A549 (cell line): ENCODE data around the gene TMEM174. TPM values are rescaled to one million over a fixed set of nuclear protein-coding genes. Genes with fewer than 3 reads are reported as not detected.

ENCODE experiments used
- ATAC-seq, 2 experiments: fragments of 200-7000 bp in 1 of 2; fragments of >200 bp in 1 of 2; cut with Nextera tagmentation in 1 of 2; cut with Tn5 transposase in 1 of 2; 3 replicates each; pipeline versions ENCODE4 v1.8.0 to v1.9.1; 2018 to 2020; ENCODE audit warnings: mild to moderate bottlenecking in 1 of 2, moderate library complexity in 1 of 2
- CTCF ChIA-PET: fragments of 300-600 bp; sonication (Branson Sonifier 250); formaldehyde crosslinking; extraction: SDS; loops from one replicate; lab custom pipeline; 2021; ENCODE audit warnings: antibody characterized with exemption, inconsistent platforms; lab: Yijun Ruan, JAX
- POLR2A ChIA-PET: fragments of 350-600 bp; formaldehyde crosslinking; extraction: SDS; loops from one replicate; lab custom pipeline; 2021; ENCODE audit warnings: antibody characterized with exemption, inconsistent platforms; lab: Yijun Ruan, JAX
- DNase-seq, 2 experiments: peaks; one replicate each; pipeline versions ENCODE4 v3.0.0 to v3.0.0-alpha.2; 2011 to 2016; ENCODE audit warnings: low read depth in 1 of 2, low spot score in 1 of 2
- FAIRE-seq: peaks from 2 replicates; lab custom pipeline; 2011; peaks lifted over from hg19 to GRCh38; lab: Jason Lieb, UNC
- H3K27ac ChIP-seq, 2 experiments: fragments of >200 bp; sonication (Bioruptor Twin); formaldehyde crosslinking; 3 replicates each; pipeline ENCODE4 v1.5.1; 2016 to 2017
- H3K4me1 ChIP-seq: fragments of >200 bp; sonication (Bioruptor Twin); formaldehyde crosslinking; 3 replicates; pipeline ENCODE4 v1.6.1; 2016
- H3K4me2 ChIP-seq: fragments of >200 bp; sonication (Bioruptor Twin); formaldehyde crosslinking; 3 replicates; pipeline ENCODE4 v1.6.1; 2016
- H3K4me3 ChIP-seq: fragments of >200 bp; sonication (Bioruptor Twin); formaldehyde crosslinking; 3 replicates; pipeline ENCODE4 v1.5.1; 2016
- H3K9me3 ChIP-seq: fragments of >200 bp; sonication (Bioruptor Twin); formaldehyde crosslinking; 3 replicates; pipeline ENCODE4 v1.6.1; 2016
- CEBPB ChIP-seq, 2 experiments: fragments of >200 bp in 1 of 2; sonication (Bioruptor Twin) in 1 of 2; formaldehyde crosslinking in 1 of 2; IDR thresholded peaks; 2 replicates each; pipeline ENCODE4 v1.6.1; 2012 to 2016
- CHD2 ChIP-seq: fragments of 150-350 bp; IDR thresholded peaks from 2 replicates; pipeline ENCODE4 v1.6.1; 2014; ENCODE audit warnings: low read length; ENCODE audit not compliant: partially characterized antibody
- ESRRA ChIP-seq: fragments of 150-350 bp; IDR thresholded peaks from 2 replicates; pipeline ENCODE4 v1.6.1; 2014; ENCODE audit warnings: mild to moderate bottlenecking, low read length, borderline replicate concordance
- HDAC2 ChIP-seq: fragments of 200-600 bp; sonication (generic); IDR thresholded peaks from 2 replicates; pipeline ENCODE4 v1.6.1; 2016
- HOXB5 ChIP-seq: fragments of 250-450 bp; sonication (Bioruptor Pico); IDR thresholded peaks from 2 replicates; pipeline ENCODE4 v1.5.0; 2020; ENCODE audit warnings: mild to moderate bottlenecking, moderate library complexity
- JUN ChIP-seq, 2 experiments: fragments of >200 bp; sonication (Bioruptor Twin); formaldehyde crosslinking; IDR thresholded peaks; 2 replicates in 1 of 2; 3 replicates in 1 of 2; pipeline ENCODE4 v1.6.1; 2016 to 2017
- KDM5A ChIP-seq: fragments of 200-600 bp; sonication (generic); IDR thresholded peaks from 2 replicates; pipeline ENCODE4 v1.6.1; 2016; ENCODE audit warnings: antibody characterized with exemption, mild to moderate bottlenecking
- SMC3 ChIP-seq: fragments of >200 bp; sonication (Bioruptor Twin); formaldehyde crosslinking; IDR thresholded peaks from 3 replicates; pipeline ENCODE4 v1.6.1; 2018; ENCODE audit warnings: inconsistent platforms
- TP53 ChIP-seq: fragments of 250-450 bp; sonication (Bioruptor Pico); IDR thresholded peaks from 2 replicates; pipeline ENCODE4 v1.5.0; 2021; ENCODE audit warnings: mild to moderate bottlenecking, moderate library complexity
- ZFP36 ChIP-seq: fragments of 450-650 bp; IDR thresholded peaks from 2 replicates; pipeline ENCODE4 v1.6.1; 2014; ENCODE audit warnings: borderline replicate concordance; ENCODE audit not compliant: partially characterized antibody
- WGBS: methylation state at CpG from one replicate; pipeline ENCODE4 v1.1.6; 2017; ENCODE audit errors: missing lambda C conversion rate; 5-methylcytosine and 5-hydroxymethylcytosine counted together
- polyA plus RNA-seq, 4 experiments: library from polyadenylated mRNA; depleted of rRNA in 3 of 4; stranded (reverse); fragments of >200 nt; fragmentation: RNase III in 1 of 4; extraction: RNeasy Plus Mini Kit Qiagen cat#74134 plus additional on column Dnase treatment in 1 of 4; gene quantifications; 2 replicates in 3 of 4; 3 replicates in 1 of 4; pipeline ENCODE4 v1.2.3, GENCODE V29; 2011 to 2017
- TF ChIP-seq, protein P1 (sequence below): IDR thresholded peaks from 2 replicates; pipeline ENCODE4 v1.6.1; 2012
- TF ChIP-seq, protein P2 (sequence below): fragments of >200 bp; sonication (Bioruptor Twin); formaldehyde crosslinking; IDR thresholded peaks from 3 replicates; pipeline ENCODE4 v1.5.1; 2016
- TF ChIP-seq, protein P3 (sequence below): fragments of >200 bp; sonication (Bioruptor Twin); formaldehyde crosslinking; IDR thresholded peaks from 3 replicates; pipeline ENCODE4 v1.6.1; 2016
- TF ChIP-seq, protein P4 (sequence below): fragments of 200-600 bp; sonication (generic); IDR thresholded peaks from 2 replicates; pipeline ENCODE4 v1.6.1; 2016; ENCODE audit warnings: antibody characterized with exemption, mild to moderate bottlenecking, moderate library complexity

TMEM174 gene
- polyA plus RNA-seq, 2 of the 4 experiments (the other 2 are of a cell fraction) = not detected

DNA sequence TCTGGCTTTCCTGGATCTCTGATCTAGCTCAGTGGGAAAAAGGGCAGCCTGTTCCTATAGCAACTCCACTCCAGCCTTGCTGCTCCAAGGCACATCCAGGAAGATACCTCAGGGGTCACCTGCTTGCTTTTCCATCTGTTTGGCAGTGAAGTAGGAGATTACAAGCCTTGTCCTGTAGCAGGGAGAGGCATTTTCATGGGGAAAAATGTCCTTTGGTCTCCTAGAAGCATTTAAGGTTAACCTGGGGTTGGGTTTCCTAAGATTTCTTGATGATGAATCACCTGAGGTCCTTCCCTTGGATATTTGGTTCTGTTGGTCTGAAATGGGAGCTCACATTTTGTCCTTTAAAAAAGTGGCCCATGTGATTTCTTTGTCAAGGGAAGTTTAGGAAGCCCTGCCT lies 1.5 kb upstream of the TMEM174 start:
- TF ChIP-seq HDAC2 = no peak
- no peak for TF ChIP-seq ZFP36
- no peak for TF ChIP-seq CHD2
- TF ChIP-seq, protein P1, sequence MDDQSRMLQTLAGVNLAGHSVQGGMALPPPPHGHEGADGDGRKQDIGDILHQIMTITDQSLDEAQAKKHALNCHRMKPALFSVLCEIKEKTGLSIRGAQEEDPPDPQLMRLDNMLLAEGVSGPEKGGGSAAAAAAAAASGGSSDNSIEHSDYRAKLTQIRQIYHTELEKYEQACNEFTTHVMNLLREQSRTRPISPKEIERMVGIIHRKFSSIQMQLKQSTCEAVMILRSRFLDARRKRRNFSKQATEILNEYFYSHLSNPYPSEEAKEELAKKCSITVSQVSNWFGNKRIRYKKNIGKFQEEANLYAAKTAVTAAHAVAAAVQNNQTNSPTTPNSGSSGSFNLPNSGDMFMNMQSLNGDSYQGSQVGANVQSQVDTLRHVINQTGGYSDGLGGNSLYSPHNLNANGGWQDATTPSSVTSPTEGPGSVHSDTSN = no peak
- TF ChIP-seq, protein P2, sequence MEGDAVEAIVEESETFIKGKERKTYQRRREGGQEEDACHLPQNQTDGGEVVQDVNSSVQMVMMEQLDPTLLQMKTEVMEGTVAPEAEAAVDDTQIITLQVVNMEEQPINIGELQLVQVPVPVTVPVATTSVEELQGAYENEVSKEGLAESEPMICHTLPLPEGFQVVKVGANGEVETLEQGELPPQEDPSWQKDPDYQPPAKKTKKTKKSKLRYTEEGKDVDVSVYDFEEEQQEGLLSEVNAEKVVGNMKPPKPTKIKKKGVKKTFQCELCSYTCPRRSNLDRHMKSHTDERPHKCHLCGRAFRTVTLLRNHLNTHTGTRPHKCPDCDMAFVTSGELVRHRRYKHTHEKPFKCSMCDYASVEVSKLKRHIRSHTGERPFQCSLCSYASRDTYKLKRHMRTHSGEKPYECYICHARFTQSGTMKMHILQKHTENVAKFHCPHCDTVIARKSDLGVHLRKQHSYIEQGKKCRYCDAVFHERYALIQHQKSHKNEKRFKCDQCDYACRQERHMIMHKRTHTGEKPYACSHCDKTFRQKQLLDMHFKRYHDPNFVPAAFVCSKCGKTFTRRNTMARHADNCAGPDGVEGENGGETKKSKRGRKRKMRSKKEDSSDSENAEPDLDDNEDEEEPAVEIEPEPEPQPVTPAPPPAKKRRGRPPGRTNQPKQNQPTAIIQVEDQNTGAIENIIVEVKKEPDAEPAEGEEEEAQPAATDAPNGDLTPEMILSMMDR = no peak
- TF ChIP-seq ESRRA = no peak
- no peak for TF ChIP-seq KDM5A
- TF ChIP-seq, all 56 proteins: peak for 0
- Histone ChIP-seq H3K4me1 (no peaks in the 10 kb centered on the region), H3K27ac (no peak overlapping the region), H3K4me2 (no peak overlapping the region), H3K4me3 (no peak overlapping the region), H3K9me3 (peaks cover 9% of the 10 kb centered on the region)
- DNase-seq (no peak), FAIRE-seq (no peak), ATAC-seq (no peak)
- CTCF ChIA-PET = interaction anchor here (1.1 to 1.7 kb wide), 5 partner anchors 12 to 44 kb away, joined by 3 to 6 read pairs (median 4); no protein-coding TSS in a partner anchor
- POLR2A ChIA-PET = no interaction called here

DNA sequence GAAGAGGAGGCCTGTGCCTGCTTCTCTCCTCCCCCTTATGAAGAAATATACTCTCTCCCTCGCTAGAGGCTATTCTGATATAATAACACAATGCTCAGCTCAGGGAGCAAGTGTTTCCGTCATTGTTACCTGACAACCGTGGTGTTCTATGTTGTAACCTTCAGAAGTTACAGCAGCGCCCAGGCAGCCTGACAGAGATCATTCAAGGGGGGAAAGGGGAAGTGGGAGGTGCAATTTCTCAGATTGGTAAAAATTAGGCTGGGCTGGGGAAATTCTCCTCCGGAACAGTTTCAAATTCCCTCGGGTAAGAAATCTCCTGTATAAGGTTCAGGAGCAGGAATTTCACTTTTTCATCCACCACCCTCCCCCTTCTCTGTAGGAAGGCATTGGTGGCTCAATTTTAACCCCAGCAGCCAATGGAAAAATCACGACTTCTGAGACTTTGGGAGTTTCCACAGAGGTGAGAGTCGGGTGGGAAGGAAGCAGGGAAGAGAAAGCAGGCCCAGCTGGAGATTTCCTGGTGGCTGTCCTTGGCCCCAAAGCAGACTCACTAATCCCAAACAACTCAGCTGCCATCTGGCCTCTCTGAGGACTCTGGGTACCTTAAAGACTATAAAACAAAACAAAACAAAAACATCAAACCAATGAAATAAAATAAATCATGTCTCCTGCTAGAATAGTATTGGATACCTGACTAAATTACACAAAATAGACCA lies 1.3 kb downstream of the TMEM174 start:
- POLR2A ChIA-PET = no interaction called here
- no peak overlapping the region for H3K27ac ChIP-seq
- CTCF ChIA-PET = interaction anchor here (1.1 to 1.2 kb wide), 2 partner anchors 12 to 27 kb away, joined by 3 read pairs; no protein-coding TSS in a partner anchor
- WGBS = 52% methylated on average over 8 of the region's 8 CpGs
- no peaks in the 10 kb centered on the region for H3K4me1 ChIP-seq
- no peak for ATAC-seq
- no peak overlapping the region for H3K4me3 ChIP-seq
- no peak for TF ChIP-seq KDM5A
- TF ChIP-seq CEBPB (IDR thresholded peaks at IDR 0.05) = no peak
- TF ChIP-seq SMC3 = no peak
- TF ChIP-seq, protein P1 = no peak
- TF ChIP-seq JUN (IDR thresholded peaks at IDR 0.05) = no peak
- TF ChIP-seq, protein P3, sequence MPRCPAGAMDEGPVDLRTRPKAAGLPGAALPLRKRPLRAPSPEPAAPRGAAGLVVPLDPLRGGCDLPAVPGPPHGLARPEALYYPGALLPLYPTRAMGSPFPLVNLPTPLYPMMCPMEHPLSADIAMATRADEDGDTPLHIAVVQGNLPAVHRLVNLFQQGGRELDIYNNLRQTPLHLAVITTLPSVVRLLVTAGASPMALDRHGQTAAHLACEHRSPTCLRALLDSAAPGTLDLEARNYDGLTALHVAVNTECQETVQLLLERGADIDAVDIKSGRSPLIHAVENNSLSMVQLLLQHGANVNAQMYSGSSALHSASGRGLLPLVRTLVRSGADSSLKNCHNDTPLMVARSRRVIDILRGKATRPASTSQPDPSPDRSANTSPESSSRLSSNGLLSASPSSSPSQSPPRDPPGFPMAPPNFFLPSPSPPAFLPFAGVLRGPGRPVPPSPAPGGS = no peak
- TF ChIP-seq TP53 (CRISPR knock-in tag) = no peak
- TF ChIP-seq HOXB5 (CRISPR knock-in tag) = no peak
- TF ChIP-seq, protein P4, sequence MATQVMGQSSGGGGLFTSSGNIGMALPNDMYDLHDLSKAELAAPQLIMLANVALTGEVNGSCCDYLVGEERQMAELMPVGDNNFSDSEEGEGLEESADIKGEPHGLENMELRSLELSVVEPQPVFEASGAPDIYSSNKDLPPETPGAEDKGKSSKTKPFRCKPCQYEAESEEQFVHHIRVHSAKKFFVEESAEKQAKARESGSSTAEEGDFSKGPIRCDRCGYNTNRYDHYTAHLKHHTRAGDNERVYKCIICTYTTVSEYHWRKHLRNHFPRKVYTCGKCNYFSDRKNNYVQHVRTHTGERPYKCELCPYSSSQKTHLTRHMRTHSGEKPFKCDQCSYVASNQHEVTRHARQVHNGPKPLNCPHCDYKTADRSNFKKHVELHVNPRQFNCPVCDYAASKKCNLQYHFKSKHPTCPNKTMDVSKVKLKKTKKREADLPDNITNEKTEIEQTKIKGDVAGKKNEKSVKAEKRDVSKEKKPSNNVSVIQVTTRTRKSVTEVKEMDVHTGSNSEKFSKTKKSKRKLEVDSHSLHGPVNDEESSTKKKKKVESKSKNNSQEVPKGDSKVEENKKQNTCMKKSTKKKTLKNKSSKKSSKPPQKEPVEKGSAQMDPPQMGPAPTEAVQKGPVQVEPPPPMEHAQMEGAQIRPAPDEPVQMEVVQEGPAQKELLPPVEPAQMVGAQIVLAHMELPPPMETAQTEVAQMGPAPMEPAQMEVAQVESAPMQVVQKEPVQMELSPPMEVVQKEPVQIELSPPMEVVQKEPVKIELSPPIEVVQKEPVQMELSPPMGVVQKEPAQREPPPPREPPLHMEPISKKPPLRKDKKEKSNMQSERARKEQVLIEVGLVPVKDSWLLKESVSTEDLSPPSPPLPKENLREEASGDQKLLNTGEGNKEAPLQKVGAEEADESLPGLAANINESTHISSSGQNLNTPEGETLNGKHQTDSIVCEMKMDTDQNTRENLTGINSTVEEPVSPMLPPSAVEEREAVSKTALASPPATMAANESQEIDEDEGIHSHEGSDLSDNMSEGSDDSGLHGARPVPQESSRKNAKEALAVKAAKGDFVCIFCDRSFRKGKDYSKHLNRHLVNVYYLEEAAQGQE = no peak
- peaks cover 9% of the 10 kb centered on the region for H3K9me3 ChIP-seq
- no peak for DNase-seq
- no peak overlapping the region for H3K4me2 ChIP-seq
- FAIRE-seq = no peak
